Thyroid gland (tissue), 4 donors: ENCODE measurements around the gene VRK1. TPM values are rescaled to one million over a fixed set of nuclear protein-coding genes. Genes with fewer than 3 reads are reported as not detected.

ENCODE experiments used
- DNase-seq, 2 donors: peaks; one replicate each; pipeline ENCODE4 v3.0.0-alpha.2; 2019
- H3K27ac ChIP-seq, 3 donors: fragments of 200-600 bp; sonication (generic); 1 replicate in 2 of 3; 2 replicates in 1 of 3; pipeline ENCODE4 v1.5.1; 2016 to 2019; ENCODE audit warnings: mild to moderate bottlenecking in 1 of 3, moderate library complexity in 1 of 3
- H3K27me3 ChIP-seq: fragments of 200-600 bp; sonication (generic); one replicate; pipeline ENCODE4 v1.5.1; 2019
- H3K36me3 ChIP-seq, 2 donors: fragments of 200-600 bp; sonication (generic); one replicate each; pipeline ENCODE4 v1.5.1; 2016 to 2019
- H3K4me1 ChIP-seq, 2 donors: fragments of 200-600 bp; sonication (generic); one replicate each; pipeline ENCODE4 v1.5.1; 2017 to 2019
- H3K4me3 ChIP-seq, 3 donors: fragments of 200-600 bp; sonication (generic); replicated peaks in 1 of 3; 1 replicate in 2 of 3; 2 replicates in 1 of 3; pipeline ENCODE4 v1.5.1; 2016; ENCODE audit warnings: mild to moderate bottlenecking in 1 of 3
- H3K9me3 ChIP-seq: fragments of 200-600 bp; sonication (generic); one replicate; pipeline ENCODE4 v1.5.1; 2017
- POLR2A ChIP-seq, 2 donors: fragments of 450-650 bp; IDR thresholded peaks; one replicate each; pipeline ENCODE4 v1.6.1; 2017; ENCODE audit warnings: antibody characterized with exemption in 2 of 2, mild to moderate bottlenecking in 2 of 2, moderate library complexity in 1 of 2
- WGBS, 2 donors: methylation state at CpG; one replicate each; pipeline ENCODE4 v1.1.5; 2017; 5-methylcytosine and 5-hydroxymethylcytosine counted together
- intact Hi-C: fragments of 100-400 bp; cut with DNase I; formaldehyde crosslinking; loops from one replicate; pipeline ENCODE4 v1.15.1; 2023
- total RNA-seq, 4 donors: library from RNA; depleted of rRNA; stranded (reverse); fragments of >200 nt; gene quantifications; one replicate each; pipeline ENCODE4 v1.2.3, GENCODE V29; 2016
- TF ChIP-seq, protein P1 (sequence below), 6 experiments: fragments of 200-600 bp in 3 of 6; fragments of 450-650 bp in 3 of 6; sonication (generic) in 3 of 6; IDR thresholded peaks; one replicate each; pipeline ENCODE4 v1.5.1; 2016 to 2019; ENCODE audit warnings: antibody characterized with exemption in 6 of 6, mild to moderate bottlenecking in 2 of 6, inconsistent platforms in 1 of 6, moderate library complexity in 1 of 6

Gene VRK1
- total RNA-seq, 4 donors from 2014 or later: 10.1 to 44.4 (median 14.2) TPM

DNA sequence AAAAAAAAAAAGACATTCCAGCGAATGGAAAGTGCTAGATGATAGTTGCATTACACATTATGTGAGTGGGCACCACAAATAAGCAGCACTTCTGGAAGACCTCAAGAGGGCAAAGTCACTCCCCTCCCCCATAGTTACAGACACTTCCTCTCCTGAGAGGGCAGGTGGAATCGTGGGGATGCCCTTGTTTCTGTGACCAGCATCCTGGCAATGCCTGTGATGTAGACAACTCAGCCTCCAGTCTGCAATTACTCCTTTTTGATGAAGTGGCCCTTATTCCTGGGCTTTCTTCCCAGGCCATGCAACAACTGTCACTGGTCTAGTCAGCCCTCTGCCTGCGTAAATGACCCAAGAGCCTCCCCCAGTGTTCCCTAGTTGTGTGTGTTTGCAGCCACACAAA is 104.8 kb downstream of the VRK1 start:
- H3K27me3 ChIP-seq: no peaks in the 10 kb centered on the region
- no peaks in the 10 kb centered on the region for H3K9me3 ChIP-seq
- 57 to 67% methylated on average over 3 of the region's 3 CpGs for WGBS, 2 donors
- DNase-seq: no peak
- H3K27ac ChIP-seq: no peak overlapping the region
- no peak overlapping the region for H3K4me3 ChIP-seq
- no peak for TF ChIP-seq POLR2A (IDR thresholded peaks at IDR 0.05)
- TF ChIP-seq, protein P1, sequence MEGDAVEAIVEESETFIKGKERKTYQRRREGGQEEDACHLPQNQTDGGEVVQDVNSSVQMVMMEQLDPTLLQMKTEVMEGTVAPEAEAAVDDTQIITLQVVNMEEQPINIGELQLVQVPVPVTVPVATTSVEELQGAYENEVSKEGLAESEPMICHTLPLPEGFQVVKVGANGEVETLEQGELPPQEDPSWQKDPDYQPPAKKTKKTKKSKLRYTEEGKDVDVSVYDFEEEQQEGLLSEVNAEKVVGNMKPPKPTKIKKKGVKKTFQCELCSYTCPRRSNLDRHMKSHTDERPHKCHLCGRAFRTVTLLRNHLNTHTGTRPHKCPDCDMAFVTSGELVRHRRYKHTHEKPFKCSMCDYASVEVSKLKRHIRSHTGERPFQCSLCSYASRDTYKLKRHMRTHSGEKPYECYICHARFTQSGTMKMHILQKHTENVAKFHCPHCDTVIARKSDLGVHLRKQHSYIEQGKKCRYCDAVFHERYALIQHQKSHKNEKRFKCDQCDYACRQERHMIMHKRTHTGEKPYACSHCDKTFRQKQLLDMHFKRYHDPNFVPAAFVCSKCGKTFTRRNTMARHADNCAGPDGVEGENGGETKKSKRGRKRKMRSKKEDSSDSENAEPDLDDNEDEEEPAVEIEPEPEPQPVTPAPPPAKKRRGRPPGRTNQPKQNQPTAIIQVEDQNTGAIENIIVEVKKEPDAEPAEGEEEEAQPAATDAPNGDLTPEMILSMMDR (IDR thresholded peaks at IDR 0.05): no peak
- no peaks in the 10 kb centered on the region for H3K4me1 ChIP-seq
- H3K36me3 ChIP-seq: no peaks in the 10 kb centered on the region
- intact Hi-C loops: no loop called here

DNA sequence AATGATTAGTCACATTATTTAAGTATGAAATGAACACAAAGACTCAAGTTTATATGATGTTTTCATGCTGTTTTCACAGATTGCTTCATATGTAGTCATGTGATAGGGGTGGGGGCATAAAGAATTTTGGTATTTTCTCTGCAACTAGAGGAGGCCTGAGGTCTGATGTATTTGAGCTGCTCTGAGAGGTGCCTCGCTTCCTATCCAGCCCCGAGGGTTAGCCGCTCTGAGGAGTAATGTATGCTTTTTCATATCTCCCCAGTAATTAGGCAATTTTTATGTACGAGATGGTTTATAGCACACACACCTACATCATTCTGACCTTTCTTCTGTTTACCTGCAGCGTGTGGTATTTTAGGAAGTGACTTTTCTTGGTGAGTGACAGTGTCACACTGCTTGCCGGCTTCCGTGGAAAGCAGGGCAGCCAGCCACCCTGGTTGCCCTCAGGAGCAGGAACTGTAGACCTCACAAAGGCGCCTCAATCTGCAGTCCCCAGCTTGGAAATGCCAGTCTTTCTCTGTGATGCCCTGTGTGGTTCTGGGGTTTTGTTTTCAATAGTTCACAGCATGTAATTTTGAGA is 106.4 kb downstream of the VRK1 start:
- Histone ChIP-seq H3K4me3 (no peak overlapping the region), H3K27me3 (no peaks in the 10 kb centered on the region), H3K4me1 (no peaks in the 10 kb centered on the region), H3K27ac (no peak overlapping the region), H3K9me3 (no peaks in the 10 kb centered on the region), H3K36me3 (no peaks in the 10 kb centered on the region)
- DNase-seq: no peak
- WGBS, 2 donors: 93 to 96% methylated on average over 8 of the region's 8 CpGs
- intact Hi-C loops: no loop called here
- no peak for TF ChIP-seq POLR2A (IDR thresholded peaks at IDR 0.05)
- TF ChIP-seq, protein P1 (IDR thresholded peaks at IDR 0.05): no peak

DNA sequence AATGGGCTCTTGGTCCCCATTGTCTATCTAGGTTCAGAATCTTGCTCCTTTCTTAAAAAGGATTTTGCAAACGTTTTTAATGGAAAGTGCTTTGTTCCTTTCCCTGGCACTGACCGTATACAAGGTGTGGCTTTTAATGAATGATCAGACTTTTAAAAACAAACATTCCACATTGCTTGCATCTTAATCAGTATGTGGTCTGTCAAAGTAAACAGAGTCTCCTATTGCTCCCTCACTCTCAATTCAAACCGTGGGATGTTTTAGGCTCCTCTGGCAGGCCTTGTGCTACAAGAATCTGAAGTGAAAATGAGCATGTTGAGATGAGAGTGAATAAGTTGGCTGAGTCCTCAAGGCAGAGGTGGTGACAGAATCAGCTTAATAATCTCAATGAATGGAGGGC is 107.0 kb downstream of the VRK1 start:
- intact Hi-C loops: no loop called here
- no peak for DNase-seq
- Histone ChIP-seq H3K4me3 (no peak overlapping the region), H3K27ac (no peak overlapping the region), H3K4me1 (no peaks in the 10 kb centered on the region), H3K9me3 (no peaks in the 10 kb centered on the region), H3K27me3 (no peaks in the 10 kb centered on the region), H3K36me3 (no peaks in the 10 kb centered on the region)
- TF ChIP-seq, protein P1 (IDR thresholded peaks at IDR 0.05): no peak
- no peak for TF ChIP-seq POLR2A (IDR thresholded peaks at IDR 0.05)
- 46 to 48% methylated on average over 3 of the region's 3 CpGs for WGBS, 2 donors

DNA sequence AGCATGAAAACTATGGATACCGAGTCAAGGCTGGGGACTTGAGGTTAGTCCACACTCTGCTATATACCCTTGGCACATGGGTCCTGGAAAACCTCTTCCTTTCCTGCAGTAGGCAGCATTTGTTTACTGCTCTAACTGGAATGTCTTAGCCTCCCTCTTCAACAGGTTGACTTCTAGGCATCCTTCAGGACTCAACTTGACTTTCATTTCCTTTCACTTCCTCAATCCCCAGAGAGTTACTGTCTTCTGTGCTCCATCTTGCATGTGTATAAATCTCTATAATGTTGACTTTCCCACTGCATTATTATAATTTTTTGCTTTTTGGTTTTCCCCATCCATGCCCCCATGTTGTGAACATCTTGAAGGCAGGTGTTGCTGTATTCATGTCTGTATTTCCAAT is 107.9 kb downstream of the VRK1 start:
- TF ChIP-seq, protein P1 (IDR thresholded peaks at IDR 0.05): no peak
- TF ChIP-seq POLR2A (IDR thresholded peaks at IDR 0.05): no peak
- intact Hi-C loops: no loop called here
- no peak overlapping the region for H3K4me3 ChIP-seq
- no peak overlapping the region for H3K27ac ChIP-seq
- DNase-seq: no peak
- no peaks in the 10 kb centered on the region for H3K36me3 ChIP-seq
- no peaks in the 10 kb centered on the region for H3K4me1 ChIP-seq
- WGBS, 2 donors: 100% methylated on average over 1 of the region's 1 CpG
- no peaks in the 10 kb centered on the region for H3K27me3 ChIP-seq
- no peaks in the 10 kb centered on the region for H3K9me3 ChIP-seq

DNA sequence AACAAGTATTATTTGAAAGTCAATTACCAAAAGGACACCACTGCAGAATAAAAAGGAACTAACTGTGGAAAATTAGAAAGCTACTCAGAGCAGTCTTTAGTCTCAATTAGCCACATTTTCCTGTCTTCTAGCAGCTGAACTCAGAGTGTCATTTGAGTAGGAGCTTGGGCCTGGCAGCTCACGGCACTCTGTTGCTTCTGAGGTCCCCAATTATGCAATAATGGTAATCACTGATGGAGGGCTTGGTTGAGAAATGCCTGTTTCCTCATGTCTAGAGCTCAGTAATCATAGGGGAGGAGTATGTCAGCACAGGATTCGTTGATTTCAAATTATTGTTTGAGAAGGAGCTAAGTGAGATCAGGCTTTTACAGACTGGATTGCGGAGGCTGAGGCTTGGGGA is 108.6 kb downstream of the VRK1 start:
- Histone ChIP-seq H3K9me3 (no peaks in the 10 kb centered on the region), H3K4me1 (no peaks in the 10 kb centered on the region), H3K4me3 (no peak overlapping the region), H3K27ac (no peak overlapping the region), H3K27me3 (no peaks in the 10 kb centered on the region), H3K36me3 (no peaks in the 10 kb centered on the region)
- intact Hi-C loops: no loop called here
- 73 to 84% methylated on average over 3 of the region's 3 CpGs for WGBS, 2 donors
- TF ChIP-seq POLR2A (IDR thresholded peaks at IDR 0.05): no peak
- TF ChIP-seq, protein P1 (IDR thresholded peaks at IDR 0.05): no peak
- no peak for DNase-seq
